Liver (tissue), 9 donors: Measurements from ENCODE around the gene TMEM53. TPM values are rescaled to one million over a fixed set of nuclear protein-coding genes. Genes with fewer than 3 reads are reported as not detected.

Experiments
- DNase-seq: peaks from one replicate; pipeline ENCODE4 v3.0.0-alpha.2; 2017; ENCODE audit warnings: low spot score
- H3K27ac ChIP-seq, 2 donors: one replicate each; pipeline ENCODE4 v1.7.0; 2013; ENCODE audit warnings: inconsistent platforms in 2 of 2, low read length in 2 of 2, control low read depth in 1 of 2, low read depth in 1 of 2, mild to moderate bottlenecking in 1 of 2
- H3K27me3 ChIP-seq, 4 donors: one replicate each; pipeline versions ENCODE4 v1.6.1 to v1.7.0; 2013; ENCODE audit warnings: low read length in 3 of 4, inconsistent platforms in 1 of 4, mild to moderate bottlenecking in 1 of 4, moderate library complexity in 1 of 4; ENCODE audit not compliant: control insufficient read depth in 4 of 4, insufficient read depth in 4 of 4
- H3K36me3 ChIP-seq, 4 donors: one replicate each; pipeline versions ENCODE4 v1.6.1 to v1.7.0; 2013; ENCODE audit warnings: low read length in 3 of 4, mild to moderate bottlenecking in 3 of 4, low read depth in 1 of 4, moderate library complexity in 1 of 4; ENCODE audit not compliant: control insufficient read depth in 4 of 4, insufficient read depth in 3 of 4
- H3K4me1 ChIP-seq, 4 donors: one replicate each; pipeline versions ENCODE4 v1.6.1 to v1.7.0; 2013; ENCODE audit warnings: low read length in 3 of 4, mild to moderate bottlenecking in 3 of 4, moderate library complexity in 1 of 4; ENCODE audit not compliant: control insufficient read depth in 4 of 4, insufficient read depth in 4 of 4
- H3K4me3 ChIP-seq, 3 donors: one replicate each; pipeline versions ENCODE4 v1.6.1 to v1.7.0; 2013; ENCODE audit warnings: low read length in 3 of 3, control low read depth in 1 of 3, low read depth in 1 of 3, mild to moderate bottlenecking in 1 of 3
- H3K9ac ChIP-seq, 2 donors: one replicate each; pipeline ENCODE4 v1.7.0; 2013; ENCODE audit warnings: low read length in 2 of 2, mild to moderate bottlenecking in 2 of 2, moderate library complexity in 2 of 2, control low read depth in 1 of 2, low read depth in 1 of 2
- H3K9me3 ChIP-seq, 4 donors: one replicate each; pipeline versions ENCODE4 v1.6.1 to v1.7.0; 2013; ENCODE audit warnings: low read length in 3 of 4; ENCODE audit not compliant: control insufficient read depth in 4 of 4
- EGR1 ChIP-seq, 2 donors: IDR thresholded peaks; 2 replicates each; pipeline ENCODE4 v1.6.1; 2016 to 2018; ENCODE audit warnings: antibody characterized with exemption in 2 of 2, low read depth in 2 of 2
- FOXA1 ChIP-seq: IDR thresholded peaks from 2 replicates; pipeline ENCODE4 v1.6.1; 2016; ENCODE audit warnings: antibody characterized with exemption
- FOXA2 ChIP-seq: IDR thresholded peaks from 2 replicates; pipeline ENCODE4 v1.6.1; 2016; ENCODE audit warnings: antibody characterized with exemption
- GABPA ChIP-seq, 2 donors: IDR thresholded peaks in 1 of 2; conservative IDR thresholded peaks in 1 of 2; 2 replicates each; pipeline ENCODE4 v1.6.1; 2016; ENCODE audit warnings: antibody characterized with exemption in 2 of 2, mild to moderate bottlenecking in 1 of 2, moderate library complexity in 1 of 2
- HNF4A ChIP-seq, 2 donors: conservative IDR thresholded peaks; 2 replicates each; pipeline ENCODE4 v1.6.1; 2016; ENCODE audit warnings: antibody characterized with exemption in 2 of 2, mild to moderate bottlenecking in 2 of 2
- HNF4G ChIP-seq: IDR thresholded peaks from 2 replicates; pipeline ENCODE4 v1.6.1; 2016; ENCODE audit warnings: antibody characterized with exemption
- MAX ChIP-seq: IDR thresholded peaks from 2 replicates; pipeline ENCODE4 v1.6.1; 2016; ENCODE audit warnings: antibody characterized with exemption
- RAD21 ChIP-seq, 2 donors: IDR thresholded peaks; 2 replicates each; pipeline ENCODE4 v1.6.1; 2016; ENCODE audit warnings: antibody characterized with exemption in 2 of 2, mild to moderate bottlenecking in 2 of 2
- RXRA ChIP-seq, 2 donors: IDR thresholded peaks; 2 replicates each; pipeline ENCODE4 v1.6.1; 2017 to 2018; ENCODE audit warnings: antibody characterized with exemption in 2 of 2, mild to moderate bottlenecking in 1 of 2
- SP1 ChIP-seq: IDR thresholded peaks from 2 replicates; pipeline ENCODE4 v1.6.1; 2018; ENCODE audit warnings: antibody characterized with exemption, mild to moderate bottlenecking
- YY1 ChIP-seq: IDR thresholded peaks from 2 replicates; pipeline ENCODE4 v1.6.1; 2016; ENCODE audit warnings: antibody characterized with exemption, mild to moderate bottlenecking
- WGBS: extraction: QIAGEN DNeasy Blood & Tissue Kit; methylation state at CpG from one replicate; pipeline ENCODE4 v1.1.7; 2013; 5-methylcytosine and 5-hydroxymethylcytosine counted together
- polyA plus RNA-seq, 2 donors: library from polyadenylated mRNA; stranded (reverse) in 1 of 2; unstranded in 1 of 2; fragments of 200-250 nt in 1 of 2; fragments of >200 nt in 1 of 2; fragmentation: Nextera tagmentation in 1 of 2; extraction: Ambion mirVana in 1 of 2; gene quantifications; one replicate each; pipeline versions ENCODE4 v1.2.1 to v1.2.3, GENCODE V29; 2013 to 2015
- total RNA-seq, 2 donors: library from RNA; depleted of rRNA; stranded (reverse); fragments of >200 nt; gene quantifications; one replicate each; pipeline ENCODE4 v1.2.3, GENCODE V29; 2014
- TF ChIP-seq, protein P1 (sequence below): IDR thresholded peaks from 2 replicates; pipeline ENCODE4 v1.6.1; 2016; ENCODE audit warnings: antibody characterized with exemption
- TF ChIP-seq, protein P2 (sequence below): IDR thresholded peaks from 2 replicates; pipeline ENCODE4 v1.6.1; 2016; ENCODE audit warnings: antibody characterized with exemption, mild to moderate bottlenecking
- TF ChIP-seq, protein P3 (sequence below): IDR thresholded peaks from 2 replicates; pipeline ENCODE4 v1.6.1; 2016; ENCODE audit warnings: antibody characterized with exemption
- donor health status: healthy.
- donor health status: healthy.
- donor health status: healthy.
- donor health status: healthy.
- donor health status: healthy.

Gene TMEM53
- total and polyA plus RNA-seq, 4 donors: 9.9 to 89.2 (median 29.4) TPM

DNA sequence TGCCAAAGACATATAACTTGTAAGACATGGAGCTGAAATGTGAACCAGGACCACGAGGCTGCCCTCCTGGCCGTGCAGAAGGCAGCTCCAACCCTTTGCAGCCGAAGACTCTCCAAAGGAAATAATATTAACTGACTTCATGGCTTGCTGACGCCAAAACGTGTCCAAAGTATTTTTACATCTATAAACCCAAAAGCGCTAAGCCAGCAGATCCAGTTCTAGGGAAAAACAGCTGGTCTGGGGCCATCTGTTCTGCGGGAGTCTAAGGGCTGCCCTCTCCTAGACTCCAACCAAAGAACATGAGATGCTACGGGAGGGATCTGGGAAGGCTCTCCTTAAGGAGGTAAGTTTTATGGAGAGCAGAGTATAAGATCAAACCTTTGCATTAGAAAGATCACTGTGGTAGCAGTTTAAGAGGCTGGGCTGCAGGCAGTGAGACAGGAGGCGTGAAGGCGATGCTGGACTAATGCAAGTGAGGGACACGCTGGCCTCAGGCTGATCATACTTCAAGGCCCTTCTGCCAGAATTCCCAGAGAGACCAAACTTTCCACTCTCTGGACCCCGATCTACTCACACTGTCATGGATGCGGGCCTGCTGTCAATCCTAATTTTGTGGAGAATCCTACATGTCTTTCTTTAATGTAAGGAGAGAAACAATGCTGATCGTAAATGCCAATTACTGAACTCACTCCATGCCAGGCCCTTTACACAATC is 1.2 kb downstream of the TMEM53 start:
- 72% methylated on average over 14 of the region's 14 CpGs for WGBS
- no peak for DNase-seq
- H3K4me1 ChIP-seq: peaks cover 7 to 51% (median 40%) of the 10 kb centered on the region in 4 donors

DNA sequence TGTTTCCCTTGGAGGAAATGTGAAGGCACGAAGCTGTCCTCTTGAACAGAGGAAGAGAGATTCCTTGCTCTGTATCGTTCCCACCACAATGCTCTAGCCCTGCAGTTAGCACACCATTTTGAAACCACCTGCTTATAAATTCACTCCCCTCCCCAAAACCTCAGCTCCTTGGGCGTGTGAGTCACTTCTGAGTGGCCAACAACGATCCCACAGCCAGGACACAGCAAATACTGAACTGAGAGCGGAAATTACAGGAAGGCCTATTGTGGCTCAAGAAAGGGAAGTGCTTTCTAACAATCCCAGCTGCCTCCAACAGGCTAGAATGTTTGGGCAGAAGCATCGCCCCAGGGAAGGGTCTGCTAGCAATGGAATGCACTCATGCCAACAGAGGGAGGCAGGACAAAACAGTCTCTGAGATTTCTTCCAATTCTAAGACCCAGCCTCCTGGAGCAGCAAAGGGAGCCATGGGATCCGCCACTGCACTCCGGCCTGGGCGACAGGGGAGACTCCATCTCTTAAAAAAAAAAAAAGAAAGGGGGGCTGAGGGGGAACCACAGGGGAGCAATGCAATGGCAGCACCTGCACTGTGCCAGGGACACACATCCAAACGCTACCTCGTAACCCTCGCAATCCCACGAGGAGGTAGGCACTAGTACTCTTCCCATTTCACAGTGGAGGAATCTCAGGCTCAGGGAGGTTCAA is 1.9 kb downstream of the TMEM53 start:
- no peak for DNase-seq
- peak overlapping the region in 1 of 3 donors; percentile 64 for H3K4me3 ChIP-seq
- no peaks in the 10 kb centered on the region for H3K9me3 ChIP-seq
- peak overlapping the region; percentile 97 to 99 for H3K27ac ChIP-seq
- H3K27me3 ChIP-seq: no peaks in the 10 kb centered on the region
- H3K9ac ChIP-seq: no peak overlapping the region
- H3K4me1 ChIP-seq: peaks cover 7 to 44% (median 34%) of the 10 kb centered on the region in 4 donors
- no peak for TF ChIP-seq HNF4A (conservative IDR thresholded peaks at IDR 0.05)
- no peak for TF ChIP-seq HNF4G
- no peak for TF ChIP-seq RXRA (IDR thresholded peaks at IDR 0.05)
- TF ChIP-seq, protein P1, sequence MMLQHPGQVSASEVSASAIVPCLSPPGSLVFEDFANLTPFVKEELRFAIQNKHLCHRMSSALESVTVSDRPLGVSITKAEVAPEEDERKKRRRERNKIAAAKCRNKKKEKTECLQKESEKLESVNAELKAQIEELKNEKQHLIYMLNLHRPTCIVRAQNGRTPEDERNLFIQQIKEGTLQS: no peak
- TF ChIP-seq EGR1 (IDR thresholded peaks at IDR 0.05; ENCODE audit: low read depth in 2 of 2): no peak
- peak in 1 of 2 donors; percentile 15 for TF ChIP-seq GABPA (IDR thresholded peaks at IDR 0.05 in 1 of 2, conservative IDR thresholded peaks at IDR 0.05 in 1 of 2)
- no peak for TF ChIP-seq FOXA2
- TF ChIP-seq, protein P2, sequence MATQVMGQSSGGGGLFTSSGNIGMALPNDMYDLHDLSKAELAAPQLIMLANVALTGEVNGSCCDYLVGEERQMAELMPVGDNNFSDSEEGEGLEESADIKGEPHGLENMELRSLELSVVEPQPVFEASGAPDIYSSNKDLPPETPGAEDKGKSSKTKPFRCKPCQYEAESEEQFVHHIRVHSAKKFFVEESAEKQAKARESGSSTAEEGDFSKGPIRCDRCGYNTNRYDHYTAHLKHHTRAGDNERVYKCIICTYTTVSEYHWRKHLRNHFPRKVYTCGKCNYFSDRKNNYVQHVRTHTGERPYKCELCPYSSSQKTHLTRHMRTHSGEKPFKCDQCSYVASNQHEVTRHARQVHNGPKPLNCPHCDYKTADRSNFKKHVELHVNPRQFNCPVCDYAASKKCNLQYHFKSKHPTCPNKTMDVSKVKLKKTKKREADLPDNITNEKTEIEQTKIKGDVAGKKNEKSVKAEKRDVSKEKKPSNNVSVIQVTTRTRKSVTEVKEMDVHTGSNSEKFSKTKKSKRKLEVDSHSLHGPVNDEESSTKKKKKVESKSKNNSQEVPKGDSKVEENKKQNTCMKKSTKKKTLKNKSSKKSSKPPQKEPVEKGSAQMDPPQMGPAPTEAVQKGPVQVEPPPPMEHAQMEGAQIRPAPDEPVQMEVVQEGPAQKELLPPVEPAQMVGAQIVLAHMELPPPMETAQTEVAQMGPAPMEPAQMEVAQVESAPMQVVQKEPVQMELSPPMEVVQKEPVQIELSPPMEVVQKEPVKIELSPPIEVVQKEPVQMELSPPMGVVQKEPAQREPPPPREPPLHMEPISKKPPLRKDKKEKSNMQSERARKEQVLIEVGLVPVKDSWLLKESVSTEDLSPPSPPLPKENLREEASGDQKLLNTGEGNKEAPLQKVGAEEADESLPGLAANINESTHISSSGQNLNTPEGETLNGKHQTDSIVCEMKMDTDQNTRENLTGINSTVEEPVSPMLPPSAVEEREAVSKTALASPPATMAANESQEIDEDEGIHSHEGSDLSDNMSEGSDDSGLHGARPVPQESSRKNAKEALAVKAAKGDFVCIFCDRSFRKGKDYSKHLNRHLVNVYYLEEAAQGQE: no peak
- peak; percentile 35 for TF ChIP-seq SP1
- TF ChIP-seq YY1: peak; percentile 35
- TF ChIP-seq MAX: peak; percentile 15
- TF ChIP-seq, protein P3, sequence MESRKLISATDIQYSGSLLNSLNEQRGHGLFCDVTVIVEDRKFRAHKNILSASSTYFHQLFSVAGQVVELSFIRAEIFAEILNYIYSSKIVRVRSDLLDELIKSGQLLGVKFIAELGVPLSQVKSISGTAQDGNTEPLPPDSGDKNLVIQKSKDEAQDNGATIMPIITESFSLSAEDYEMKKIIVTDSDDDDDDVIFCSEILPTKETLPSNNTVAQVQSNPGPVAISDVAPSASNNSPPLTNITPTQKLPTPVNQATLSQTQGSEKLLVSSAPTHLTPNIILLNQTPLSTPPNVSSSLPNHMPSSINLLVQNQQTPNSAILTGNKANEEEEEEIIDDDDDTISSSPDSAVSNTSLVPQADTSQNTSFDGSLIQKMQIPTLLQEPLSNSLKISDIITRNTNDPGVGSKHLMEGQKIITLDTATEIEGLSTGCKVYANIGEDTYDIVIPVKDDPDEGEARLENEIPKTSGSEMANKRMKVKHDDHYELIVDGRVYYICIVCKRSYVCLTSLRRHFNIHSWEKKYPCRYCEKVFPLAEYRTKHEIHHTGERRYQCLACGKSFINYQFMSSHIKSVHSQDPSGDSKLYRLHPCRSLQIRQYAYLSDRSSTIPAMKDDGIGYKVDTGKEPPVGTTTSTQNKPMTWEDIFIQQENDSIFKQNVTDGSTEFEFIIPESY: no peak
- 78% methylated on average over 13 of the region's 13 CpGs for WGBS
- no peaks in the 10 kb centered on the region for H3K36me3 ChIP-seq

More for the DNA sequence above, 1.2 kb downstream of the TMEM53 start:
- TF ChIP-seq RXRA (IDR thresholded peaks at IDR 0.05) (no peak), YY1 (no peak), SP1 (no peak), MAX (no peak), HNF4G (no peak), FOXA2 (no peak), RAD21 (IDR thresholded peaks at IDR 0.05) (no peak), FOXA1 (no peak)
- peak overlapping the region; percentile 61 to 73 (median 64) for H3K4me3 ChIP-seq
- H3K9me3 ChIP-seq: no peaks in the 10 kb centered on the region
- no peaks in the 10 kb centered on the region for H3K27me3 ChIP-seq
- H3K27ac ChIP-seq: peak overlapping the region; percentile 97 to 99
- peak overlapping the region; percentile 84 to 96 for H3K9ac ChIP-seq
- H3K36me3 ChIP-seq: no peaks in the 10 kb centered on the region
